ENCODE results near the gene B3GNT5. TPM values are rescaled to one million over a fixed set of nuclear protein-coding genes. Genes with fewer than 3 reads are reported as not detected.

The B3GNT5 gene
- total RNA-seq, 1 donor from 2014 or later = 2.9 TPM

- no peak for DNase-seq
- Mint-ChIP-seq H3K27me3 (ENCODE audit: unreplicated experiment) (no peaks in the 10 kb centered on the region), H3K27ac (ENCODE audit: unreplicated experiment) (no peak overlapping the region), H3K36me3 (ENCODE audit: unreplicated experiment) (no peaks in the 10 kb centered on the region), H3K4me1 (ENCODE audit: low read depth, unreplicated experiment) (no peaks in the 10 kb centered on the region), H3K9me3 (ENCODE audit: unreplicated experiment) (no peaks in the 10 kb centered on the region), H3K4me3 (ENCODE audit: unreplicated experiment) (no peak overlapping the region)
- no peak for TF ChIP-seq CTCF (IDR thresholded peaks at IDR 0.05; ENCODE audit: partially characterized antibody, unreplicated experiment)
Observed at GRCh38 chr3:183230826-183231225, 22.2 kb upstream of the B3GNT5 start.

- H3K27ac Mint-ChIP-seq (ENCODE audit: unreplicated experiment) = no peak overlapping the region
- TF ChIP-seq CTCF (IDR thresholded peaks at IDR 0.05; ENCODE audit: partially characterized antibody, unreplicated experiment) = no peak
- H3K9me3 Mint-ChIP-seq (ENCODE audit: unreplicated experiment) = no peaks in the 10 kb centered on the region
- no peak for DNase-seq
- no peak overlapping the region for H3K4me3 Mint-ChIP-seq (ENCODE audit: unreplicated experiment)
- no peaks in the 10 kb centered on the region for H3K27me3 Mint-ChIP-seq (ENCODE audit: unreplicated experiment)
- no peaks in the 10 kb centered on the region for H3K36me3 Mint-ChIP-seq (ENCODE audit: unreplicated experiment)
- no peaks in the 10 kb centered on the region for H3K4me1 Mint-ChIP-seq (ENCODE audit: low read depth, unreplicated experiment)
Observed at GRCh38 chr3:183233966-183234365, 19.1 kb upstream of the B3GNT5 start.

DNA sequence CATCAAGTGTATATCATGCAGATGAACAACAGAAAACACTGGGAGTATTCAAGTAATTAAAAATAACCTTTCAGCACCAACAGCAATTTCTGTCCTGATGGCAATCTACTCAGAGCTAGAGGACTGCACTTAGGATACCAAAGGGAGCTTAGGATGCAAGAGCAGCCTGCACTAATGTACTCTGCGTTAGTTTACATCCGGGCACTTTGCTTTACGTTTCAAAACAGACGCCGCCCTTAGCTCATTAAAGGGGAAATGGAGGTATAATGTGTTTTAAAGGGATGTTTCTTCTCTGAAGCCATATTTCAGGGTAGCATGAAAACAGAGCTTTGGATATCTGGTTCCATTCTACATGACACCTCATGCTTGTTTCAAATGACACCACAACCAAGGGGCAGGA, 14.0 kb upstream of the B3GNT5 start:
- Mint-ChIP-seq H3K27ac (ENCODE audit: unreplicated experiment) (no peak overlapping the region), H3K27me3 (ENCODE audit: unreplicated experiment) (no peaks in the 10 kb centered on the region), H3K4me1 (ENCODE audit: low read depth, unreplicated experiment) (no peaks in the 10 kb centered on the region), H3K36me3 (ENCODE audit: unreplicated experiment) (peaks cover 15% of the 10 kb centered on the region), H3K9me3 (ENCODE audit: unreplicated experiment) (peaks cover 7% of the 10 kb centered on the region), H3K4me3 (ENCODE audit: unreplicated experiment) (no peak overlapping the region)
- TF ChIP-seq CTCF (IDR thresholded peaks at IDR 0.05; ENCODE audit: partially characterized antibody, unreplicated experiment) = no peak
- DNase-seq = no peak

DNA sequence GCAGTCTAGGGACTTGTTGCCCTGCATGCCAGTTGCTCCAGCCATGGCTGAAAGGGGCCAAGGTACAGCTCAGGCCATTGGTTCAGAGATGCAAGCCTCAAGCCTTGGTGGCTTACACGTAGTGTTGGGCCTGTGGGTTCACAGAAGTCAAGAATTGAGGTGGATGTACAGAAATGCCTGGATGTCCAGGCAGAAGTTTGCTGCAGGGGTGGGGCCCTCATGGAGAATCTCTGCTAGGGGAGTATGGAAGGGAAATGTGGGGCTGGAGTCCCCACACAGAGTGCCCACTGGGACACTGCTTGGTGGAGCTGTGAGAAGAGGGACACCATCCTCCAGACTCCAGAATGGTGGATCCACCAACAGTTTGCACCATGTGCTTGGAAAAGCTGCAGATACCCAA, 10.6 kb upstream of the B3GNT5 start:
- no peak overlapping the region for H3K27ac Mint-ChIP-seq (ENCODE audit: unreplicated experiment)
- no peak for DNase-seq
- no peak overlapping the region for H3K4me3 Mint-ChIP-seq (ENCODE audit: unreplicated experiment)
- peaks cover 15% of the 10 kb centered on the region for H3K36me3 Mint-ChIP-seq (ENCODE audit: unreplicated experiment)
- no peak for TF ChIP-seq CTCF (IDR thresholded peaks at IDR 0.05; ENCODE audit: partially characterized antibody, unreplicated experiment)
- H3K4me1 Mint-ChIP-seq (ENCODE audit: low read depth, unreplicated experiment) = no peaks in the 10 kb centered on the region
- peaks cover 7% of the 10 kb centered on the region for H3K9me3 Mint-ChIP-seq (ENCODE audit: unreplicated experiment)
- no peaks in the 10 kb centered on the region for H3K27me3 Mint-ChIP-seq (ENCODE audit: unreplicated experiment)

GRCh38 chr3:183244219-183244618, 8.8 kb upstream of the B3GNT5 start:
- no peak for DNase-seq
- no peak for TF ChIP-seq CTCF (IDR thresholded peaks at IDR 0.05; ENCODE audit: partially characterized antibody, unreplicated experiment)
- Mint-ChIP-seq H3K4me1 (ENCODE audit: low read depth, unreplicated experiment) (peaks cover 5% of the 10 kb centered on the region), H3K9me3 (ENCODE audit: unreplicated experiment) (peaks cover 7% of the 10 kb centered on the region), H3K36me3 (ENCODE audit: unreplicated experiment) (peaks cover 15% of the 10 kb centered on the region), H3K27ac (ENCODE audit: unreplicated experiment) (no peak overlapping the region), H3K27me3 (ENCODE audit: unreplicated experiment) (no peaks in the 10 kb centered on the region), H3K4me3 (ENCODE audit: unreplicated experiment) (no peak overlapping the region)
